ENCODE data around the gene BAG2. TPM values are rescaled to one million over a fixed set of nuclear protein-coding genes. Genes with fewer than 3 reads are reported as not detected.

The BAG2 gene
- total and polyA plus RNA-seq, 2 of the 4 experiments (the other 2 are of a cell fraction), result 8.1 to 10.0 TPM

DNA sequence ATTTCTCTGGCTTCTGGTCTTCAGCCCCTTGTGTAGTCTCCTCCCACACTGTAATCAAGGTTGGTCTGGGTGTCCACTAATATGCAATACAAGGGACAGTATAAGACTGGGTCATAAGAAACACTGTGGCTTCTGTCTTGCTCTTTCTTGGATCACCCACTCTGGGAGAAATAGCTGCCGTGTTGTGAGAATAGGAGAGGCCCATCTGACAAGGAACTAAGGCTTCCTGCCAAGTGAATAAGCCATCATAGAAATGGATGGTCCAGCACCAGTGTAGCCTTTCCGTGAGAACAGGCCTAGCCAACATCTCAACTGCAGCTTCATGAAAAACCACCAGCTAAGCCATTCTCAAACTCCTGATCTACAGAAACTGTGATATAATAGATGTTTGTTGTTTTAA is 23.3 kb downstream of the BAG2 start:
- BruUV-seq (replicated peaks), result no TSS peak
- Histone ChIP-seq H3K14ac (replicated peaks; ENCODE audit: low read depth, low read length) (no peak overlapping the region), H3K56ac (ENCODE audit: extremely low read depth, insufficient read depth, low read length) (no peak overlapping the region; the same call in 1 of the 2 replicates), H3K18ac (ENCODE audit: low read depth, low read length) (no peak overlapping the region), H2BK20ac (ENCODE audit: low read depth, low read length) (no peak overlapping the region), H4K8ac (ENCODE audit: low read depth in 2 of 2, low read length in 2 of 2) (peak overlapping the region in 1 of 2 experiments; percentile 19; a peak in 1 of 4 replicates), H2BK120ac (ENCODE audit: low read depth, low read length) (no peak overlapping the region), H3K9ac (ENCODE audit: low read depth, low read length) (no peak overlapping the region), H2AK9ac (replicated peaks; ENCODE audit: low read depth, low read length, poor library complexity) (no peak overlapping the region), H3K23ac (ENCODE audit: low read depth, low read length) (no peak overlapping the region), H3K4me1 (ENCODE audit: control insufficient read depth, insufficient read depth, low read length) (peaks cover 5% of the 10 kb centered on the region), H3K79me1 (ENCODE audit: low read depth in 1 of 2, low read length in 2 of 2) (peaks cover 15 to 54% of the 10 kb centered on the region in 2 experiments), H4K5ac (ENCODE audit: low read depth, low read length) (no peak overlapping the region), H2AK5ac (ENCODE audit: low read depth, low read length) (no peak overlapping the region), H3K4ac (ENCODE audit: low read depth, low read length) (no peak overlapping the region), H3K36me3 (ENCODE audit: control insufficient read depth, insufficient read depth, low read length) (peaks cover 16% of the 10 kb centered on the region), H3K4me3 (ENCODE audit: insufficient read depth, low read depth, low read length) (no peak overlapping the region), H3K27ac (ENCODE audit: insufficient read depth, low read length) (peak overlapping the region; percentile 0; the same call in 1 of the 2 replicates), H2BK15ac (ENCODE audit: low read depth, low read length) (no peak overlapping the region), H4K20me1 (ENCODE audit: insufficient read depth, low read length) (peaks cover 14% of the 10 kb centered on the region), H4K91ac (ENCODE audit: insufficient read depth, low read depth, low read length) (no peak overlapping the region), H3K27me3 (ENCODE audit: control insufficient read depth, insufficient read depth, low read length) (no peaks in the 10 kb centered on the region), H3K9me1 (ENCODE audit: insufficient read depth, low read length) (0 out of 2 replicates have a peak, but pooled peaks cover 6% of the 10 kb centered on the region), H2AFZ (replicated peaks; ENCODE audit: low read length, poor library complexity) (no peak overlapping the region), H2BK5ac (ENCODE audit: low read depth, low read length, poor library complexity, severe bottlenecking) (peak overlapping the region; percentile 20), H3K9me3 (ENCODE audit: control insufficient read depth, insufficient read depth, low read length) (no peaks in the 10 kb centered on the region), H3K4me2 (ENCODE audit: low read depth, low read length) (no peak overlapping the region)
- in situ Hi-C loops (cut with MboI; ENCODE audit: low sequenced_read_pairs), result no loop called here
- TF ChIP-seq, protein P1, sequence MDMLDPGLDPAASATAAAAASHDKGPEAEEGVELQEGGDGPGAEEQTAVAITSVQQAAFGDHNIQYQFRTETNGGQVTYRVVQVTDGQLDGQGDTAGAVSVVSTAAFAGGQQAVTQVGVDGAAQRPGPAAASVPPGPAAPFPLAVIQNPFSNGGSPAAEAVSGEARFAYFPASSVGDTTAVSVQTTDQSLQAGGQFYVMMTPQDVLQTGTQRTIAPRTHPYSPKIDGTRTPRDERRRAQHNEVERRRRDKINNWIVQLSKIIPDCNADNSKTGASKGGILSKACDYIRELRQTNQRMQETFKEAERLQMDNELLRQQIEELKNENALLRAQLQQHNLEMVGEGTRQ (IDR thresholded peaks at IDR 0.05; ENCODE audit: low read depth, low read length), result no peak
- no peak for TF ChIP-seq RAD21 (IDR thresholded peaks at IDR 0.05; ENCODE audit: low read length)
- TF ChIP-seq CEBPB (IDR thresholded peaks at IDR 0.05; ENCODE audit: low read depth, low read length), result no peak
- TF ChIP-seq, protein P2, sequence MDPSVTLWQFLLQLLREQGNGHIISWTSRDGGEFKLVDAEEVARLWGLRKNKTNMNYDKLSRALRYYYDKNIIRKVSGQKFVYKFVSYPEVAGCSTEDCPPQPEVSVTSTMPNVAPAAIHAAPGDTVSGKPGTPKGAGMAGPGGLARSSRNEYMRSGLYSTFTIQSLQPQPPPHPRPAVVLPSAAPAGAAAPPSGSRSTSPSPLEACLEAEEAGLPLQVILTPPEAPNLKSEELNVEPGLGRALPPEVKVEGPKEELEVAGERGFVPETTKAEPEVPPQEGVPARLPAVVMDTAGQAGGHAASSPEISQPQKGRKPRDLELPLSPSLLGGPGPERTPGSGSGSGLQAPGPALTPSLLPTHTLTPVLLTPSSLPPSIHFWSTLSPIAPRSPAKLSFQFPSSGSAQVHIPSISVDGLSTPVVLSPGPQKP (IDR thresholded peaks at IDR 0.05; ENCODE audit: borderline replicate concordance, low read depth, low read length), result no peak
- no peak for TF ChIP-seq MXI1 (IDR thresholded peaks at IDR 0.05; ENCODE audit: borderline replicate concordance, low read depth, low read length)
- TF ChIP-seq FOS (IDR thresholded peaks at IDR 0.05; ENCODE audit: low read depth, low read length), result no peak
- no peak for TF ChIP-seq MAZ (IDR thresholded peaks at IDR 0.05; ENCODE audit: borderline replicate concordance, low read depth, low read length)
- TF ChIP-seq, protein P3, sequence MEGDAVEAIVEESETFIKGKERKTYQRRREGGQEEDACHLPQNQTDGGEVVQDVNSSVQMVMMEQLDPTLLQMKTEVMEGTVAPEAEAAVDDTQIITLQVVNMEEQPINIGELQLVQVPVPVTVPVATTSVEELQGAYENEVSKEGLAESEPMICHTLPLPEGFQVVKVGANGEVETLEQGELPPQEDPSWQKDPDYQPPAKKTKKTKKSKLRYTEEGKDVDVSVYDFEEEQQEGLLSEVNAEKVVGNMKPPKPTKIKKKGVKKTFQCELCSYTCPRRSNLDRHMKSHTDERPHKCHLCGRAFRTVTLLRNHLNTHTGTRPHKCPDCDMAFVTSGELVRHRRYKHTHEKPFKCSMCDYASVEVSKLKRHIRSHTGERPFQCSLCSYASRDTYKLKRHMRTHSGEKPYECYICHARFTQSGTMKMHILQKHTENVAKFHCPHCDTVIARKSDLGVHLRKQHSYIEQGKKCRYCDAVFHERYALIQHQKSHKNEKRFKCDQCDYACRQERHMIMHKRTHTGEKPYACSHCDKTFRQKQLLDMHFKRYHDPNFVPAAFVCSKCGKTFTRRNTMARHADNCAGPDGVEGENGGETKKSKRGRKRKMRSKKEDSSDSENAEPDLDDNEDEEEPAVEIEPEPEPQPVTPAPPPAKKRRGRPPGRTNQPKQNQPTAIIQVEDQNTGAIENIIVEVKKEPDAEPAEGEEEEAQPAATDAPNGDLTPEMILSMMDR (conservative IDR thresholded peaks at IDR 0.05; ENCODE audit: low read depth, low read length), result no peak
- no peak for TF ChIP-seq MAFK (IDR thresholded peaks at IDR 0.05; ENCODE audit: low read depth, low read length)
- TF ChIP-seq RCOR1 (IDR thresholded peaks at IDR 0.05; ENCODE audit: insufficient replicate concordance, low read length), result no peak
- no peak for TF ChIP-seq POLR2A (IDR thresholded peaks at IDR 0.05; ENCODE audit: low read depth, low read length)
- TF ChIP-seq RFX5 (IDR thresholded peaks at IDR 0.05; ENCODE audit: low read depth, low read length), result no peak
- no peak for TF ChIP-seq CHD1 (IDR thresholded peaks at IDR 0.05; ENCODE audit: low read depth, low read length)
- intact Hi-C loops (cut with micrococcal nuclease), result no loop called here
- DNase-seq (peak; percentile 34), ATAC-seq (ENCODE audit: low read depth) (no peak)
- ChIA-PET CTCF (no interaction called here), POLR2A (ENCODE audit: unreplicated experiment) (no interaction called here)
- no CpG with 5 or more reads among the region's 2 CpGs for WGBS, 2 experiments (ENCODE audit: extremely low coverage in 2 of 2, insufficient read length in 1 of 2)
- dilution Hi-C loops (cut with HindIII; ENCODE audit: low sequenced_read_pairs, unreplicated experiment), result no loop called here
